TTC549 (cell line): ENCODE results near the gene SSBP3.

Source experiments
- FAIRE-seq: peaks from 2 replicates; lab custom pipeline; 2012; peaks lifted over from hg19 to GRCh38; lab: Jason Lieb, UNC

Gene SSBP3

DNA sequence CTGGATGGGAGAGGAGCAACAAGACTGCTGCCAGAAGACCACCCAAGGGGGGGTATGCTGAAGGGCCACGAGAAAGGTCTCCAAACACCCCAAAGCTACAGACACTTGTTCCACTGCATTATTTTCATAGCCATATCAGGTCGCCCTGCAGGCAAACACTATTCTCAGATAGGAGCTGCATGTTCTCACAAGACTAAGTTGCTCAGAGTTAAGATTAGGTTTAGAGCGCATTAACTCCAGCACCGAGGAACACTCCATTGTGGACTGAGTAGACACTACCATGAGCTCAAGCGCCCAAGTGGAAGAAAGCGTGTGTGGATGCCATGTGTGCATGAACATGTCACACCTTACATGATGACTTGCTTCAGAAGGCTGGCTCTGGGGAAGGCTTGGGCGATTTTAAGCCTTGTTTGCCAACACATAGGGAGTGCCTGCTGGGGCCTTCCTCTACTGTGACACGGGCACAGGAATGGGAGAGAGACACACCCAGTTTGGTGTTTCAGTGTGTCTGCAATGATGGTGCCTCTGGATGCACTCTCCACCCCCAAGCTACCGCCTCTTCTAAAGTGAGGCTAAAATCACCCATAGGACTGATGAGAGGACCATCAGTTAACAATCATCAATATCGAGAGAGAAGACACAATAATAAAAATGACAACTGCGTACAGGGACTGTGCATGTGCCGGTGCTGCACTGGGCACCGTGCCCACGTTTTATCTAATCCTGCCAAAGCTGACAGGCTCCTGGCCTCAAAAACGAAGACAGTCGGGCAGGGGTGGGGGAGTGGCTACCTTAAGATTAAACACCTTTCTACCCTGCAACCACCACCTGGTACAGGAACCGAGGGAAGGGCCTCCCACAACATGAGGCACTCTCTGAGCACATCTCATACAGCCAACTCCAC is 34.9 kb downstream of the SSBP3 start:
- no peak for FAIRE-seq

DNA sequence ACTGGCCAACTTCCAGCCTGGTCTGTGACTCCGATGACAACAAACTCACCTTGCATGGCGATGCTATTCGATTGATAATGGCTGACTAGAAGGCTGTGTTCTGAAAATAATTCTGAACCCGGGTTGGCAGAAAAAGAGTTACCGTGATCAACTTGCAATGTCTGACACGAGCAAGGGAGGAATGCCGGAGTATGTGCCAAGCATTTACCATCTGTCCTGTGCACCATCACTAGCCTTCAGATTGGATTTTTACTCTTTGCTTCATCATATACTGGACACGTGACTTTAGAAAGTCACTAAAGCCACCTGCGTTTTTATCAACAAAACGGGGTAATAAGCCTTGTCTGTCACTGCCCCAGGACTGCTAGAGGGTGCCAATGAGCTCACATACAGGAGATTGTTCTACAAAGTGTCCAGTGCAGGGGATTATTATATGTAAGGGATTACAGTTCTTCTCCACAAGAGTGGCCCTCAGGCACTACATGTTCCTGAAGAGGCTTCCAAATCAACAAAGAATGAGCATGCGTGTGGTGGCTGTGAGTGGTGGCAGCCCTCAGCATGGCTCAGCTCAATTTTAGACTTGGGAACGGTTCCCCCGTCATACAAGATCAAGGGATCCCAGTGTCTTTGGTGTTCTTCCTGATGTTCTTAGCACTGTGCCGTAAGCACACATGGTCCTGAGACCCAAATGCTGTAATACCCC is 35.8 kb downstream of the SSBP3 start:
- no peak for FAIRE-seq

GRCh38 chr1:54367613-54368012 is 38.6 kb downstream of the SSBP3 start:
- FAIRE-seq: no peak

GRCh38 chr1:54365847-54366246 is 40.3 kb downstream of the SSBP3 start:
- FAIRE-seq: no peak

DNA sequence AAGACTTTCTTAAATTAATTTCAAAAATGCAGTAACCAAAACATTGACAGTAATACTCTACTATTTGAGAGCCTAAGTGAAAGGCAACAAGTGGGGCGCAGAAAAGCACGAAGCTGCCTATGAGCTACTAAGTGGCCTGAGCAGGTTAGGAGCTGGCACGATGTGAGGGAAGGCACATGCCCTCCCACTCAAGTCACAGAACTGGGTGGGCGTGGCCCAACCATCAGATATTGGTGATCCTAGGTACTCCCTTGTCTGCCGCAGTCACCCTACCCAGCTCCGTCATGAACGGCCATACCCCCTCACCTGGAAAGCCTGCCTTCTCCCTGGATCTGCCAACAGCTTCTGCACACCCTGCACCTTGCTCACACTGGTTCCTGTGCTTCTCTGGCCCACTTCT is 40.8 kb downstream of the SSBP3 start:
- no peak for FAIRE-seq

- no peak for FAIRE-seq
Observed at GRCh38 chr1:54364995-54365394, 41.2 kb downstream of the SSBP3 start.

- FAIRE-seq: no peak
Observed at GRCh38 chr1:54364582-54364981, 41.6 kb downstream of the SSBP3 start.

DNA sequence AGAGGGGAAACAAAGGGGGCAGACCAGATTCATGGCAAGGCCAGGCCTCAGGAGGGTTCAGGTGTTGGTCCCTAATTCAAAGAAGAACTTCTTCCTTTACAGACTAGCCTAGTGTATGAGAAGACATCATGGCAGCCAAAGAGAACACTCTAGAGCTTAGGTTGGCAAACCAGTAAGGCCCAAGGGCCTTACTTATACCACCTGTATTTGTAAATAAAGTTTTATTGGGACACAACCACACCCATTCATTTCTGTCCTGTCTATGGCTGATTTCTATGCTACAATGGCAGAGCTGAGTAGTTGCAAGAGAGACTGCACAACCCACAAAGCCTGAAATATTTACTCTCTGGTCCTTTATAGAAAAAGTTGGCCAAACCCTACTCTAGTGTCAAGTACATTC is 42.3 kb downstream of the SSBP3 start:
- FAIRE-seq: no peak

GRCh38 chr1:54362881-54363340 is 43.3 kb downstream of the SSBP3 start:
- no peak for FAIRE-seq

- no peak for FAIRE-seq
Observed at GRCh38 chr1:54361342-54361741, 44.9 kb downstream of the SSBP3 start.

- no peak for FAIRE-seq
Observed at GRCh38 chr1:54360165-54361005, 45.8 kb downstream of the SSBP3 start.

- FAIRE-seq: no peak
Observed at GRCh38 chr1:54359393-54360162, 46.6 kb downstream of the SSBP3 start.

DNA sequence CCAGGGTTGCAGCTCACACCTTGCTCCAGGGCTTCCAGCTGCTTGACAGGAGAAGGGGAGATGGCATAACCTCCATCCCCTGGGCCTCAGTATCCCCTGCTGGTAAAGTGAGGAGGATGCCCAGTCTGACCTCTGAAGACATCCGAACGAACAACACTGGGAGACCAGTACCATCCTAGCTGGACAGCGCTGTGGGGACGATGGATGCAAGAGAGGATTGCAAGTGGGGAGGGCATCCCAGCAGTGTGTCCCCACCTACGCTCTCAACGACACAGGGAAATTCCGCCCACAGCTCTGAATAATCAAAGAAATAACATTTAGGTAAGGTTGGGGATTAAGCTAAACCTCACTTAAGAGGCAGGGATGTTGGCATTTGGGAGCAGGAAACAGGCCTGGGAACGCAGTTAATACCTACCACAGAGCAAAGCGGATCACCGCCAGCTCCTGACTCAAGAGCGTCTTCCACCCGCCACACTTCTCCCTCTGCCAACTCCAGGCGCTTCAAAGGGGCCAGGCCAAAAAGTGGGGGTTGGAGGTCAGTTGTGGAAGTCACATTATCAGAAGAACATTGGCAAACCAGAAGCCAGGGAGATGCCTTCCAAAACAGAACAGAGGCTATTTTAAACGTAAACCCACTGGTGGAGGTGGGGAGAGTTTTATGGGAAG is 47.6 kb downstream of the SSBP3 start:
- no peak for FAIRE-seq

GRCh38 chr1:54357967-54358366 is 48.2 kb downstream of the SSBP3 start:
- FAIRE-seq: no peak

DNA sequence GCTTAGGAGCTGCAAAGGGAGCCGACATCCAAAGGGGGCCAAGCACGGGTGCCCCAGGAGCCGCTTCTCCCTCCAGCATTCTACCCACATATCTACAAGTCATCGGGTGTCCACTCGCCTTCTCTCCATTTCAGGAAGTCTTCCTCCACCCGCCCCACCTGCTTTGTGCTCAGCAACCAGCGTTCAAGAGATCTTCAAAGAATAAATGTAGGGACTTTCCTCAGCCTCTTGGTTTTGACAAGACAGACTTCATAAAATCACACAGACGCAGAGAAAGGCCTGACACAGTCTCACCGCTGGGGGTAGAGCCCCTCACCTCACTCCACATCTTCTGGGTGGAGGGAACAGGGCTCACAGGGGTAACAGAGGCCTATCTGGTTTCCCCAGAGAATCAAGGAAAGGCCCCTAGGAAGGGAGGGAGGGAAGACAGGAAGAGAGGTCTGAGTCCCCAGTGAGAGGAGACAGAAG is 49.5 kb downstream of the SSBP3 start:
- FAIRE-seq: no peak

DNA sequence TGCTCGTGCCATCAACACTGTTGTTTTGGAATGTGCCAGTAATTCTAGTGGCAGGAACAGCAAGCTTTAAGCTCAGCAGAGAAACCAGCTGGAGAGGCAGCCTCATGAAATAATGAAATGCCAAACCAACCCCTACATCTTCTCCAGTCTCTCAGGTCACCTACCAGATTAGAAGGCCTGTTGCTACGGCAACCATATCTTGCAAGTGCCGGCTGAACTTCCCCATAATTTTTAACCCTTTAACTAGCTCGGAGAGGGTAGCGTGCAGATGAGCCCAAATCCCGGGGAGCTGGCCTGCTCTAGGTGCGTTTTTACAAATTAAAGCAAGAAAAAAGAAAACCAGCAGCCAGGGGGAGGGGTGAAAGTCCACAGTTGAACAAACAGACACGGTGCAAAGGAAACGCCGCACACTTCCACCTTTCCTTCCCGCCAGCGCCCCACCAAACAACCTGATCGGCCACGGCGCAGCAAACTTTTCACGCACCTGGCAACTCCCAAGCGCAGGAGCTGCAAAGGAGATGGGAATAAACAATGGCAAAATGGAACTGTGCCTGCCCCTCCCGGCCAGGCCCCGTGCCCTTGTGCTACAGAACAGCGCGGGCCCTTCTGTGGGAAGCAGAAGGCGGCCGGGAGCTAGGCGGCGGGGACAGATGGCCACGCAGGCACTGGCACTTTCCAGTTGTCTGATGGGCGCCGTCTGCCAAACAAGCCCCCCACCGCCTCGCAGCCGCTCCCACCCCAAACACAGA is 50.1 kb downstream of the SSBP3 start:
- FAIRE-seq: no peak

DNA sequence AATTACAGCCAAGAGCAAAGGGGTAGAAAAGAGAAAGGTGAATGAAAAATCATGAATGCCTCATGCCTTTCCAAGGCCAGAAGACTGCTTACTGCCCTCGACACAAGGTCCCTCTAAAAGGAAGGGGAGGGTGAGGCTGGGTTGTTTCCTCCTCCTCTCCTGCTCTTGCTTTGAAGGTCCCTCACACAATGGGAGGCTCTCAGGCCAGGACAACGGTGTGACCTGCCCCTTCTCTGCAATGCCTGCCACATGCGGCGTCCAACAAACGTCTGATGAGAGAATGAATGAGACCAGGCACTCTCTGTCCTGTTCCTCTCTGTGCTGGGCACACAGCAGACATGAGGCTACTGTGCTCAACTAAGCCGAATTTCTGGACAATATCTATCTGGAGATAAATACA is 51.3 kb downstream of the SSBP3 start:
- FAIRE-seq: no peak

DNA sequence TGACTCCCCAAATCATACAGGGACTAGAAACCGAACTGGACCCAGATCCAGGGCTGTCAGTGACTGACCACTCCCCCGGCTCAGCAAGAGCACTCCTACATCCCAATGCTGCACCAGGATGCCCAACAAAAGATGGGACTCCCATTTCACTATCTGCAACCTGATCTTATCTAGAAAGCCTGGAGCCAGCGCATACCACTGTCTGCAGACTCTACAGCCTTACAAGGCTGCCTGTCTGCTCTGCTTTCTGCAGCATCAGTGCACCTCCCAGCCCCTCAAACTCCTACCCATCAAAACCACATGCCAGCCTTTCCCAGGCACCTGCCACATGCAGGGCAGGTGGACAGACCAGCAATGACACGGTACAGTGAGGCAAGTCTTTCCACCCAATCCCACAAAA is 52.2 kb downstream of the SSBP3 start:
- no peak for FAIRE-seq

GRCh38 chr1:54352755-54353154 is 53.4 kb downstream of the SSBP3 start:
- no peak for FAIRE-seq

- FAIRE-seq: no peak
Observed at GRCh38 chr1:54350360-54350759, 55.8 kb downstream of the SSBP3 start.

DNA sequence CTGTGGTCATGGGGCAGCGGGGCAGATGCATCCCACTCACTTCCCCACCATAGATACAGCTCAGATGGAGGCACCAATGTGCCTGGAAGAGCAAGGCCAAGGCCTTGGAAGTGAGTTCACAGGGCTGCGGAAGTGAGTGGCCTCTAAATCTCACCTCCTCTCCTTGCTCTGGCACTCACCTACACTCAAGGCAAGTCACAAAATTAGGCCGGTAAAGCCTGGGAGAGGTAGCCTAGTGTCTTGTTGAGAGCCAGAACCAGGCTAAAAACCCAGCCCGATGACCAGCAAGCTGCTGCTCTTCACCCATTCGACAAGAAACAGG is 57.5 kb downstream of the SSBP3 start:
- FAIRE-seq: no peak
